Activated T-cell treated with anti-CD3 and anti-CD28 coated beads for 48 hours (primary cell): ENCODE results near the gene LATS2.
"Not testable (repeated sequence)": the region's sequence is repeated elsewhere in the genome, so short reads cannot be mapped to it uniquely, and the experiment has no call there.

Experiments
- DNase-seq: peaks from one replicate; pipeline ENCODE4 v3.0.0-alpha.2; 2020; ENCODE audit warnings: low read depth

The LATS2 gene

GRCh38 chr13:21075379-21076249 lies 14.2 kb upstream of the LATS2 start:
- DNase-seq, result no peak

GRCh38 chr13:21075011-21075378 lies 13.6 kb upstream of the LATS2 start:
- DNase-seq, result no peak

- DNase-seq, result no peak
These were observed 13.2 kb upstream of the LATS2 start for GRCh38 chr13:21074546-21074945.

- no peak for DNase-seq
These were observed 10.5 kb upstream of the LATS2 start for GRCh38 chr13:21071924-21072323.

- no peak for DNase-seq
These were observed 9.6 kb upstream of the LATS2 start for GRCh38 chr13:21071015-21071414.

- DNase-seq, result no peak
These were observed 8.2 kb upstream of the LATS2 start for GRCh38 chr13:21069561-21070004.

GRCh38 chr13:21067848-21068247 lies 6.5 kb upstream of the LATS2 start:
- no peak for DNase-seq

- DNase-seq, result no peak
These were observed 5.6 kb upstream of the LATS2 start for GRCh38 chr13:21066946-21067345.

- no peak for DNase-seq
These were observed 4.3 kb upstream of the LATS2 start for GRCh38 chr13:21065686-21066085.

- DNase-seq, result no peak
These were observed 1.6 kb upstream of the LATS2 start for GRCh38 chr13:21063031-21063430.

GRCh38 chr13:21060338-21061028 lies 903 bp downstream of the LATS2 start:
- DNase-seq, result no peak

GRCh38 chr13:21059641-21060337 lies 1.6 kb downstream of the LATS2 start:
- DNase-seq, result no peak

GRCh38 chr13:21058361-21058760 lies 3.0 kb downstream of the LATS2 start:
- no peak for DNase-seq

GRCh38 chr13:21055511-21056045 lies 5.8 kb downstream of the LATS2 start:
- no peak for DNase-seq

GRCh38 chr13:21055016-21055415 lies 6.4 kb downstream of the LATS2 start:
- DNase-seq, result no peak

- no peak for DNase-seq
These were observed 7.1 kb downstream of the LATS2 start for GRCh38 chr13:21054313-21054712.

GRCh38 chr13:21053231-21053630 lies 8.2 kb downstream of the LATS2 start:
- DNase-seq, result no peak

GRCh38 chr13:21051675-21052074 lies 9.7 kb downstream of the LATS2 start:
- no peak for DNase-seq

- DNase-seq, result no peak
These were observed 10.8 kb downstream of the LATS2 start for GRCh38 chr13:21050288-21051197.

- not testable (repeated sequence) for DNase-seq
These were observed 11.7 kb downstream of the LATS2 start for GRCh38 chr13:21049731-21050130.

- no peak for DNase-seq
These were observed 12.3 kb downstream of the LATS2 start for GRCh38 chr13:21048901-21049698.
